WTC11 (cell line): Measurements from ENCODE around the gene MAP7D2. TPM values are rescaled to one million over a fixed set of nuclear protein-coding genes. Genes with fewer than 3 reads are reported as not detected.

Experiments
- ATAC-seq: fragments of 200-7000 bp; cut with Tn5 transposase; 2 replicates; pipeline ENCODE4 v1.10.0; 2021; ENCODE audit warnings: mild to moderate bottlenecking, moderate library complexity
- CTCF ChIA-PET: fragments of 300-600 bp; sonication (Branson Sonifier 250); formaldehyde crosslinking; loops from one replicate; lab custom pipeline; 2021; ENCODE audit warnings: antibody characterized with exemption; lab: Charles Lee
- POLR2A ChIA-PET: fragments of 350-600 bp; sonication (Branson Sonifier 250); formaldehyde crosslinking; loops from one replicate; lab custom pipeline; 2021; ENCODE audit warnings: antibody characterized with exemption; lab: Charles Lee
- DNase-seq: peaks from one replicate; pipeline ENCODE4 v3.0.0; 2021; ENCODE audit warnings: low spot score
- H3K27ac Mint-ChIP-seq: 2 replicates; pipeline ENCODE4 v1.8.0; 2021; ENCODE audit warnings: mixed read lengths
- H3K27me3 Mint-ChIP-seq: 2 replicates; pipeline ENCODE4 v1.8.0; 2021; ENCODE audit warnings: low read depth, mild to moderate bottlenecking, moderate library complexity, mixed read lengths
- H3K36me3 Mint-ChIP-seq: 2 replicates; pipeline ENCODE4 v1.8.0; 2021; ENCODE audit warnings: mixed read lengths
- H3K4me1 Mint-ChIP-seq: 2 replicates; pipeline ENCODE4 v1.8.0; 2022; ENCODE audit warnings: mixed read lengths
- H3K4me3 Mint-ChIP-seq: 2 replicates; pipeline ENCODE4 v1.8.0; 2021; ENCODE audit warnings: mild to moderate bottlenecking, moderate library complexity, mixed read lengths
- H3K9me3 Mint-ChIP-seq: 2 replicates; pipeline ENCODE4 v1.8.0; 2021; ENCODE audit warnings: mixed read lengths
- CREB1 ChIP-seq: sonication (generic); formaldehyde crosslinking; IDR thresholded peaks from 2 replicates; pipeline ENCODE4 v1.8.0; 2023; ENCODE audit warnings: mild to moderate bottlenecking, missing genetic modification reagents
- E2F5 ChIP-seq: sonication (generic); formaldehyde crosslinking; IDR thresholded peaks from 2 replicates; pipeline ENCODE4 v1.8.1; 2022; ENCODE audit warnings: mild to moderate bottlenecking, moderate library complexity, missing genetic modification reagents
- FOXK1 ChIP-seq: sonication (generic); formaldehyde crosslinking; IDR thresholded peaks from 2 replicates; pipeline ENCODE4 v1.8.0; 2022; ENCODE audit warnings: mild to moderate bottlenecking, moderate library complexity, missing genetic modification reagents
- GABPB1 ChIP-seq: sonication (generic); formaldehyde crosslinking; IDR thresholded peaks from 2 replicates; pipeline ENCODE4 v1.8.1; 2023; ENCODE audit warnings: mild to moderate bottlenecking, missing genetic modification reagents
- IRF2 ChIP-seq: sonication (generic); formaldehyde crosslinking; IDR thresholded peaks from 2 replicates; pipeline ENCODE4 v1.8.0; 2022; ENCODE audit warnings: low read depth, missing genetic modification reagents, borderline replicate concordance
- JAZF1 ChIP-seq: fragments of 250-450 bp; sonication (Bioruptor Pico); IDR thresholded peaks from 2 replicates; pipeline ENCODE4 v1.9.0; 2021; ENCODE audit warnings: moderate library complexity, mild to moderate bottlenecking, inconsistent platforms
- JUN ChIP-seq: sonication (generic); formaldehyde crosslinking; IDR thresholded peaks from 2 replicates; pipeline ENCODE4 v1.8.0; 2023; ENCODE audit warnings: mild to moderate bottlenecking, missing genetic modification reagents
- KAT7 ChIP-seq: sonication (generic); formaldehyde crosslinking; IDR thresholded peaks from 2 replicates; pipeline ENCODE4 v1.8.1; 2023; ENCODE audit warnings: missing genetic modification reagents, mild to moderate bottlenecking, borderline replicate concordance
- MYBL2 ChIP-seq: sonication (generic); formaldehyde crosslinking; IDR thresholded peaks from 2 replicates; pipeline ENCODE4 v1.8.1; 2023; ENCODE audit warnings: mild to moderate bottlenecking, moderate library complexity, missing genetic modification reagents
- RORB ChIP-seq: fragments of 250-450 bp; sonication (Bioruptor Pico); IDR thresholded peaks from 2 replicates; pipeline ENCODE4 v1.9.0; 2021; ENCODE audit warnings: mild to moderate bottlenecking
- SMAD4 ChIP-seq: sonication (generic); formaldehyde crosslinking; IDR thresholded peaks from 2 replicates; pipeline ENCODE4 v1.8.0; 2022; ENCODE audit warnings: mild to moderate bottlenecking, missing genetic modification reagents
- TCF7 ChIP-seq: sonication (generic); formaldehyde crosslinking; IDR thresholded peaks from 2 replicates; pipeline ENCODE4 v1.8.0; 2022; ENCODE audit warnings: mild to moderate bottlenecking, low read depth, missing genetic modification reagents, moderate library complexity
- ZNF121 ChIP-seq: sonication (generic); formaldehyde crosslinking; IDR thresholded peaks from 2 replicates; pipeline ENCODE4 v1.8.0; 2023; ENCODE audit warnings: missing genetic modification reagents
- ZNF423 ChIP-seq: fragments of 250-450 bp; sonication (Bioruptor Pico); IDR thresholded peaks from 2 replicates; pipeline ENCODE4 v2.1.2; 2022; ENCODE audit warnings: mild to moderate bottlenecking, moderate library complexity
- ZNF425 ChIP-seq: fragments of 250-450 bp; sonication (Bioruptor Pico); conservative IDR thresholded peaks from 2 replicates; pipeline ENCODE4 v1.9.0; 2021; ENCODE audit warnings: mild to moderate bottlenecking
- total RNA-seq: library from RNA; stranded (reverse); gene quantifications from 3 replicates; pipeline ENCODE4 v1.2.3, GENCODE V29; 2021
- TF ChIP-seq, protein P1 (sequence below): fragments of 250-450 bp; sonication (Bioruptor Pico); IDR thresholded peaks from 2 replicates; pipeline ENCODE4 v1.9.0; 2021; ENCODE audit warnings: mild to moderate bottlenecking, borderline replicate concordance
- TF ChIP-seq, protein P2 (sequence below): sonication (generic); formaldehyde crosslinking; IDR thresholded peaks from 2 replicates; pipeline ENCODE4 v1.8.1; 2023; ENCODE audit warnings: mild to moderate bottlenecking, missing genetic modification reagents, borderline replicate concordance
- TF ChIP-seq, protein P3 (sequence below): sonication (generic); formaldehyde crosslinking; IDR thresholded peaks from 2 replicates; pipeline ENCODE4 v1.8.0; 2023; ENCODE audit warnings: missing genetic modification reagents
- TF ChIP-seq, protein P4 (sequence below): fragments of 250-450 bp; sonication (Bioruptor Pico); IDR thresholded peaks from 2 replicates; pipeline ENCODE4 v1.8.0; 2021; ENCODE audit warnings: mild to moderate bottlenecking

MAP7D2 gene
- total RNA-seq, 1 experiment from 2014 or later, result 0.57 TPM

DNA sequence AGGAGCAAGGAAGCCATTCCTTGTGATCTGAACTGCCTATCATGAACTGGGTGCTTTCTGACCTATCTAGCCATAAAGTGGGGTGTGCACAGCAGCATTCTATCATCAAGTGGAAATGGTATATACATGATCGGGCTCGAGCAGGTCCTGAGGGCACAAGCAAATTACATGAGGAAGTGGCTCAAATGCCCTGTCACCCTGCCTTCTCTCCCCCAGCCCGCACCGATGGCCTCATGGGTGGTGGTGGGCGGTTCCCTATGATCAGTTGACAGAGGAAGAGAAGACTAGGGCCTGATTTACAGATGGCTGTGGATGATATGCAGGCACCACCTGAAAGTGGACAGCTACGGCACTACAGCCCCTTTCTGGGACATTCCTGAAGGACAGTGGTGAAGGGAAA, 79.5 kb downstream of the MAP7D2 start:
- no peaks in the 10 kb centered on the region for H3K9me3 Mint-ChIP-seq
- DNase-seq, result no peak

GRCh38 chrX:20032201-20032600, 84.5 kb downstream of the MAP7D2 start:
- H3K27ac Mint-ChIP-seq, result no peak overlapping the region
- ATAC-seq, result no peak
- no peaks in the 10 kb centered on the region for H3K36me3 Mint-ChIP-seq
- H3K27me3 Mint-ChIP-seq, result no peaks in the 10 kb centered on the region
- POLR2A ChIA-PET, result no interaction called here
- H3K9me3 Mint-ChIP-seq, result no peaks in the 10 kb centered on the region
- no peak for DNase-seq
- H3K4me3 Mint-ChIP-seq, result no peak overlapping the region
- no peaks in the 10 kb centered on the region for H3K4me1 Mint-ChIP-seq
- CTCF ChIA-PET, result no interaction called here
- TF ChIP-seq KAT7 (CRISPR knock-in tag) (no peak), GABPB1 (CRISPR knock-in tag) (no peak), RORB (CRISPR knock-in tag) (no peak), ZNF121 (no peak), IRF2 (CRISPR knock-in tag) (no peak), JUN (no peak)
- TF ChIP-seq, protein P1, sequence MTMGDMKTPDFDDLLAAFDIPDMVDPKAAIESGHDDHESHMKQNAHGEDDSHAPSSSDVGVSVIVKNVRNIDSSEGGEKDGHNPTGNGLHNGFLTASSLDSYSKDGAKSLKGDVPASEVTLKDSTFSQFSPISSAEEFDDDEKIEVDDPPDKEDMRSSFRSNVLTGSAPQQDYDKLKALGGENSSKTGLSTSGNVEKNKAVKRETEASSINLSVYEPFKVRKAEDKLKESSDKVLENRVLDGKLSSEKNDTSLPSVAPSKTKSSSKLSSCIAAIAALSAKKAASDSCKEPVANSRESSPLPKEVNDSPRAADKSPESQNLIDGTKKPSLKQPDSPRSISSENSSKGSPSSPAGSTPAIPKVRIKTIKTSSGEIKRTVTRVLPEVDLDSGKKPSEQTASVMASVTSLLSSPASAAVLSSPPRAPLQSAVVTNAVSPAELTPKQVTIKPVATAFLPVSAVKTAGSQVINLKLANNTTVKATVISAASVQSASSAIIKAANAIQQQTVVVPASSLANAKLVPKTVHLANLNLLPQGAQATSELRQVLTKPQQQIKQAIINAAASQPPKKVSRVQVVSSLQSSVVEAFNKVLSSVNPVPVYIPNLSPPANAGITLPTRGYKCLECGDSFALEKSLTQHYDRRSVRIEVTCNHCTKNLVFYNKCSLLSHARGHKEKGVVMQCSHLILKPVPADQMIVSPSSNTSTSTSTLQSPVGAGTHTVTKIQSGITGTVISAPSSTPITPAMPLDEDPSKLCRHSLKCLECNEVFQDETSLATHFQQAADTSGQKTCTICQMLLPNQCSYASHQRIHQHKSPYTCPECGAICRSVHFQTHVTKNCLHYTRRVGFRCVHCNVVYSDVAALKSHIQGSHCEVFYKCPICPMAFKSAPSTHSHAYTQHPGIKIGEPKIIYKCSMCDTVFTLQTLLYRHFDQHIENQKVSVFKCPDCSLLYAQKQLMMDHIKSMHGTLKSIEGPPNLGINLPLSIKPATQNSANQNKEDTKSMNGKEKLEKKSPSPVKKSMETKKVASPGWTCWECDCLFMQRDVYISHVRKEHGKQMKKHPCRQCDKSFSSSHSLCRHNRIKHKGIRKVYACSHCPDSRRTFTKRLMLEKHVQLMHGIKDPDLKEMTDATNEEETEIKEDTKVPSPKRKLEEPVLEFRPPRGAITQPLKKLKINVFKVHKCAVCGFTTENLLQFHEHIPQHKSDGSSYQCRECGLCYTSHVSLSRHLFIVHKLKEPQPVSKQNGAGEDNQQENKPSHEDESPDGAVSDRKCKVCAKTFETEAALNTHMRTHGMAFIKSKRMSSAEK, result no peak

More for the DNA sequence above, 79.5 kb downstream of the MAP7D2 start:
- ChIA-PET POLR2A (no interaction called here), CTCF (no interaction called here)
- ATAC-seq, result no peak
- TF ChIP-seq ZNF425 (CRISPR knock-in tag) (no peak), E2F5 (no peak), TCF7 (CRISPR knock-in tag) (no peak), JAZF1 (CRISPR knock-in tag) (no peak), KAT7 (CRISPR knock-in tag) (no peak), SMAD4 (CRISPR knock-in tag) (no peak), ZNF423 (CRISPR knock-in tag) (no peak), CREB1 (no peak), MYBL2 (no peak), FOXK1 (CRISPR knock-in tag) (no peak)
- TF ChIP-seq, protein P2, sequence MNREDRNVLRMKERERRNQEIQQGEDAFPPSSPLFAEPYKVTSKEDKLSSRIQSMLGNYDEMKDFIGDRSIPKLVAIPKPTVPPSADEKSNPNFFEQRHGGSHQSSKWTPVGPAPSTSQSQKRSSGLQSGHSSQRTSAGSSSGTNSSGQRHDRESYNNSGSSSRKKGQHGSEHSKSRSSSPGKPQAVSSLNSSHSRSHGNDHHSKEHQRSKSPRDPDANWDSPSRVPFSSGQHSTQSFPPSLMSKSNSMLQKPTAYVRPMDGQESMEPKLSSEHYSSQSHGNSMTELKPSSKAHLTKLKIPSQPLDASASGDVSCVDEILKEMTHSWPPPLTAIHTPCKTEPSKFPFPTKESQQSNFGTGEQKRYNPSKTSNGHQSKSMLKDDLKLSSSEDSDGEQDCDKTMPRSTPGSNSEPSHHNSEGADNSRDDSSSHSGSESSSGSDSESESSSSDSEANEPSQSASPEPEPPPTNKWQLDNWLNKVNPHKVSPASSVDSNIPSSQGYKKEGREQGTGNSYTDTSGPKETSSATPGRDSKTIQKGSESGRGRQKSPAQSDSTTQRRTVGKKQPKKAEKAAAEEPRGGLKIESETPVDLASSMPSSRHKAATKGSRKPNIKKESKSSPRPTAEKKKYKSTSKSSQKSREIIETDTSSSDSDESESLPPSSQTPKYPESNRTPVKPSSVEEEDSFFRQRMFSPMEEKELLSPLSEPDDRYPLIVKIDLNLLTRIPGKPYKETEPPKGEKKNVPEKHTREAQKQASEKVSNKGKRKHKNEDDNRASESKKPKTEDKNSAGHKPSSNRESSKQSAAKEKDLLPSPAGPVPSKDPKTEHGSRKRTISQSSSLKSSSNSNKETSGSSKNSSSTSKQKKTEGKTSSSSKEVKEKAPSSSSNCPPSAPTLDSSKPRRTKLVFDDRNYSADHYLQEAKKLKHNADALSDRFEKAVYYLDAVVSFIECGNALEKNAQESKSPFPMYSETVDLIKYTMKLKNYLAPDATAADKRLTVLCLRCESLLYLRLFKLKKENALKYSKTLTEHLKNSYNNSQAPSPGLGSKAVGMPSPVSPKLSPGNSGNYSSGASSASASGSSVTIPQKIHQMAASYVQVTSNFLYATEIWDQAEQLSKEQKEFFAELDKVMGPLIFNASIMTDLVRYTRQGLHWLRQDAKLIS (CRISPR knock-in tag), result no peak
- TF ChIP-seq, protein P3, sequence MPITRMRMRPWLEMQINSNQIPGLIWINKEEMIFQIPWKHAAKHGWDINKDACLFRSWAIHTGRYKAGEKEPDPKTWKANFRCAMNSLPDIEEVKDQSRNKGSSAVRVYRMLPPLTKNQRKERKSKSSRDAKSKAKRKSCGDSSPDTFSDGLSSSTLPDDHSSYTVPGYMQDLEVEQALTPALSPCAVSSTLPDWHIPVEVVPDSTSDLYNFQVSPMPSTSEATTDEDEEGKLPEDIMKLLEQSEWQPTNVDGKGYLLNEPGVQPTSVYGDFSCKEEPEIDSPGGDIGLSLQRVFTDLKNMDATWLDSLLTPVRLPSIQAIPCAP (CRISPR knock-in tag), result no peak
- TF ChIP-seq, protein P4, sequence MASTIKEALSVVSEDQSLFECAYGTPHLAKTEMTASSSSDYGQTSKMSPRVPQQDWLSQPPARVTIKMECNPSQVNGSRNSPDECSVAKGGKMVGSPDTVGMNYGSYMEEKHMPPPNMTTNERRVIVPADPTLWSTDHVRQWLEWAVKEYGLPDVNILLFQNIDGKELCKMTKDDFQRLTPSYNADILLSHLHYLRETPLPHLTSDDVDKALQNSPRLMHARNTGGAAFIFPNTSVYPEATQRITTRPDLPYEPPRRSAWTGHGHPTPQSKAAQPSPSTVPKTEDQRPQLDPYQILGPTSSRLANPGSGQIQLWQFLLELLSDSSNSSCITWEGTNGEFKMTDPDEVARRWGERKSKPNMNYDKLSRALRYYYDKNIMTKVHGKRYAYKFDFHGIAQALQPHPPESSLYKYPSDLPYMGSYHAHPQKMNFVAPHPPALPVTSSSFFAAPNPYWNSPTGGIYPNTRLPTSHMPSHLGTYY (CRISPR knock-in tag), result no peak
- H3K4me1 Mint-ChIP-seq, result no peaks in the 10 kb centered on the region
- no peaks in the 10 kb centered on the region for H3K36me3 Mint-ChIP-seq
- H3K27me3 Mint-ChIP-seq, result no peaks in the 10 kb centered on the region
- no peak overlapping the region for H3K27ac Mint-ChIP-seq
- H3K4me3 Mint-ChIP-seq, result no peak overlapping the region
